Gastrocnemius medialis (tissue), 4 donors: ENCODE results near the gene ANTXR1. TPM values are rescaled to one million over a fixed set of nuclear protein-coding genes. Genes with fewer than 3 reads are reported as not detected.

ENCODE experiments used
- ATAC-seq, 2 donors: fragments of 150-250 bp; one replicate each; pipeline ENCODE4 v1.9.1; 2016
- DNase-seq, 2 donors: peaks; one replicate each; pipeline ENCODE4 v3.0.0-alpha.2; 2019
- H3K27ac ChIP-seq, 4 donors: fragments of 200-600 bp; sonication (generic); 1 replicate in 1 of 4; 2 replicates in 3 of 4; pipeline ENCODE4 v1.5.1; 2016 to 2018; ENCODE audit warnings: mild to moderate bottlenecking in 2 of 4, moderate library complexity in 1 of 4
- H3K27me3 ChIP-seq, 3 donors: fragments of 200-600 bp; sonication (generic) in 2 of 3; 1 replicate in 1 of 3; 2 replicates in 2 of 3; pipeline versions ENCODE4 v1.5.1 to v1.6.0; 2016 to 2019; ENCODE audit warnings: mild to moderate bottlenecking in 1 of 3, moderate library complexity in 1 of 3
- H3K36me3 ChIP-seq, 2 donors: fragments of 200-600 bp; sonication (generic) in 1 of 2; one replicate each; pipeline ENCODE4 v1.5.1; 2017 to 2018
- H3K4me1 ChIP-seq, 2 donors: fragments of 200-600 bp; sonication (generic) in 1 of 2; one replicate each; pipeline ENCODE4 v1.5.1; 2016 to 2017; ENCODE audit warnings: mild to moderate bottlenecking in 2 of 2
- H3K4me3 ChIP-seq, 4 donors: fragments of 200-600 bp; sonication (generic) in 3 of 4; 1 replicate in 1 of 4; 2 replicates in 3 of 4; pipeline ENCODE4 v1.5.1; 2016 to 2019; ENCODE audit warnings: mild to moderate bottlenecking in 2 of 4
- H3K9me3 ChIP-seq, 3 donors: fragments of 200-600 bp; sonication (generic) in 2 of 3; 1 replicate in 1 of 3; 2 replicates in 2 of 3; pipeline ENCODE4 v1.5.1; 2016 to 2019
- POLR2A ChIP-seq, 2 donors: fragments of 450-650 bp; IDR thresholded peaks; one replicate each; pipeline ENCODE4 v1.6.1; 2017; ENCODE audit warnings: antibody characterized with exemption in 2 of 2, mild to moderate bottlenecking in 2 of 2, moderate library complexity in 2 of 2
- in situ Hi-C, 4 donors: fragments of 200-750 bp; cut with MboI; loops; one replicate each; pipeline versions ENCODE4 v1.15.0 to v1.8.0; 2017; ENCODE audit warnings: low sequenced_read_pairs in 4 of 4
- intact Hi-C: fragments of 100-400 bp; cut with DNase I; formaldehyde crosslinking; loops from one replicate; pipeline ENCODE4 v1.15.1; 2023; ENCODE audit warnings: low total_unique reads
- total RNA-seq, 4 donors: library from RNA; depleted of rRNA; stranded (reverse); fragments of >200 nt; gene quantifications; one replicate each; pipeline versions ENCODE4 v1.1.0 to v1.2.3, GENCODE V29; 2016
- TF ChIP-seq, protein P1 (sequence below), 5 experiments: fragments of 450-650 bp in 3 of 5; fragments of 200-600 bp in 2 of 5; sonication (generic) in 2 of 5; IDR thresholded peaks in 4 of 5; conservative IDR thresholded peaks in 1 of 5; 1 replicate in 4 of 5; 2 replicates in 1 of 5; pipeline ENCODE4 v1.5.1; 2016 to 2019; ENCODE audit warnings: antibody characterized with exemption in 5 of 5, mild to moderate bottlenecking in 3 of 5, moderate library complexity in 3 of 5

Gene ANTXR1
- total RNA-seq, 4 donors from 2014 or later, result 8.0 to 13.6 (median 9.7) TPM

DNA sequence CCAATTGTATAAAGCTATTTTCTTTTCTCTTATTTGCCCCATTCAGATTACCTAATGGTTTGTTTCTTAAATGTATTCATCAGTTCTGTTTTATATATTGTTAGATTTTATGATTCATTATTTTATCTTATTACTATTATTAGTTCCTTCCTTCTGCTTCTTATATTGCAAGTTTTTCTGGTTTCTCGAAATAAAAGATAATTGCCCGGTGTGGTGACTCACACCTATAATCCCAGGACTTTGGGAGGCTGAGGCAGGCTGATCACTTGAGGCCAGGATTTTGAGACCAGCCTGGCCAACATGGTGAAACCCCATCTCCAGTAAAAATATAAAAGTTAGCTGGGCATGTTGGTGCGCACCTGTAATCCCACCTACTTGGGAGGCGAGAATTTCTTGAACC is 37.8 kb downstream of the ANTXR1 start:
- no peak overlapping the region for H3K27ac ChIP-seq
- DNase-seq (no peak), ATAC-seq (no peak)
- no peak for TF ChIP-seq POLR2A (IDR thresholded peaks at IDR 0.05)
- TF ChIP-seq, protein P1, sequence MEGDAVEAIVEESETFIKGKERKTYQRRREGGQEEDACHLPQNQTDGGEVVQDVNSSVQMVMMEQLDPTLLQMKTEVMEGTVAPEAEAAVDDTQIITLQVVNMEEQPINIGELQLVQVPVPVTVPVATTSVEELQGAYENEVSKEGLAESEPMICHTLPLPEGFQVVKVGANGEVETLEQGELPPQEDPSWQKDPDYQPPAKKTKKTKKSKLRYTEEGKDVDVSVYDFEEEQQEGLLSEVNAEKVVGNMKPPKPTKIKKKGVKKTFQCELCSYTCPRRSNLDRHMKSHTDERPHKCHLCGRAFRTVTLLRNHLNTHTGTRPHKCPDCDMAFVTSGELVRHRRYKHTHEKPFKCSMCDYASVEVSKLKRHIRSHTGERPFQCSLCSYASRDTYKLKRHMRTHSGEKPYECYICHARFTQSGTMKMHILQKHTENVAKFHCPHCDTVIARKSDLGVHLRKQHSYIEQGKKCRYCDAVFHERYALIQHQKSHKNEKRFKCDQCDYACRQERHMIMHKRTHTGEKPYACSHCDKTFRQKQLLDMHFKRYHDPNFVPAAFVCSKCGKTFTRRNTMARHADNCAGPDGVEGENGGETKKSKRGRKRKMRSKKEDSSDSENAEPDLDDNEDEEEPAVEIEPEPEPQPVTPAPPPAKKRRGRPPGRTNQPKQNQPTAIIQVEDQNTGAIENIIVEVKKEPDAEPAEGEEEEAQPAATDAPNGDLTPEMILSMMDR (IDR thresholded peaks at IDR 0.05 in 4 of 5, conservative IDR thresholded peaks at IDR 0.05 in 1 of 5), result no peak
- intact Hi-C loops, result no loop called here
- no peaks in the 10 kb centered on the region for H3K27me3 ChIP-seq
- no peaks in the 10 kb centered on the region for H3K36me3 ChIP-seq
- in situ Hi-C loops, result no loop called here
- H3K4me3 ChIP-seq, result no peak overlapping the region
- H3K4me1 ChIP-seq, result no peaks in the 10 kb centered on the region
- no peaks in the 10 kb centered on the region for H3K9me3 ChIP-seq

DNA sequence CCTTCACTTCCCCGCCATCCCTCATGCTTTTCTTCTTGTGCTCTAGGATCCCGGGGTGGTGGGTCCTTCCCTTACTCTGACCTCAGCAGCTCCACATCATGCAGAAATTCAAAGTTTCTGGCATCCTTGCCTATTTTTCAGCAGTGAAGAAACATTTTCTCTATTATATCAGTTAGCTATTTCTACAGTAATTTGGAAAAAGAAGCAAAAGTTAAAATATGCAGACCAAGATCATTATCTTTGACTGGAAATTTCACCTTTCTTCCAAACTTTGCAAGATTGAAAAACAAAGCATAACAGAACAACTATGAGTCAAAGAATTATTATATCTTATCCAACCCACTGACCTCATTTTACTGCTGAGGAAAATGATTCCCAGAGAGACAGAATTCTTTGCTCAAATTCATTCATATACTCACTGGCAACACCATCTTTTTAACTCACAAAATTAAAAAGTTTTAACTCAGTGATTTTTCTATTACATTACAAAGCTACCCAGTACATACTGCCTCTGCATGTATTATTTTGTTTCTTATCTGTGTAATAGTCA is 40.5 kb downstream of the ANTXR1 start:
- in situ Hi-C loops, result no loop called here
- no peak overlapping the region for H3K27ac ChIP-seq
- DNase-seq (no peak), ATAC-seq (no peak)
- intact Hi-C loops, result no loop called here
- H3K4me3 ChIP-seq, result no peak overlapping the region
- H3K4me1 ChIP-seq, result no peaks in the 10 kb centered on the region
- H3K9me3 ChIP-seq, result no peaks in the 10 kb centered on the region
- H3K27me3 ChIP-seq, result no peaks in the 10 kb centered on the region
- no peak for TF ChIP-seq POLR2A (IDR thresholded peaks at IDR 0.05)
- TF ChIP-seq, protein P1 (IDR thresholded peaks at IDR 0.05 in 4 of 5, conservative IDR thresholded peaks at IDR 0.05 in 1 of 5), result no peak
- no peaks in the 10 kb centered on the region for H3K36me3 ChIP-seq

DNA sequence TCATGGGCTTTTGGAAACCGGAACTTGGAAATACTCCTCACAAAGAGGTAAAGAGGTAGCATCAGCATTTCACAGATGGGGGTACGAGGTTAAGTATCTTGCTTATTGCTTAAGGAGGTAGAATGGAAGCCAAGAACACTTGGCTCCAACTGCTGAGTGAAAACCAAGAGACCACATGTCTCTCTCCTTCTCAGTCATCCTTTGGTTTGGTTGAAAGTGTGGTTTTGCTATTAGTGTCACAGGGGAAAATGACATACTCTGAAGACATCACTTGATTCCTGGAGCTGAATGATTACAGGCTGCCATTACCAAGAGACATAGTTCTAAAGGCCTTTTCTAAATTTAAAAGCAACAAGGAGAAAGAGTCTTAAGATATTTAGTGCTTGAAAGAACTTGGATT is 41.5 kb downstream of the ANTXR1 start:
- Histone ChIP-seq H3K4me3 (no peak overlapping the region), H3K27me3 (no peaks in the 10 kb centered on the region), H3K9me3 (no peaks in the 10 kb centered on the region), H3K36me3 (no peaks in the 10 kb centered on the region), H3K27ac (peak overlapping the region in 2 of 4 donors; percentile 3 to 15), H3K4me1 (no peaks in the 10 kb centered on the region)
- DNase-seq, result peak; percentile 10 to 23
- ATAC-seq, result peak; percentile 63 to 68
- in situ Hi-C loops (no loop called here), intact Hi-C loops (no loop called here)
- no peak for TF ChIP-seq POLR2A (IDR thresholded peaks at IDR 0.05)
- TF ChIP-seq, protein P1 (IDR thresholded peaks at IDR 0.05 in 4 of 5, conservative IDR thresholded peaks at IDR 0.05 in 1 of 5), result no peak

DNA sequence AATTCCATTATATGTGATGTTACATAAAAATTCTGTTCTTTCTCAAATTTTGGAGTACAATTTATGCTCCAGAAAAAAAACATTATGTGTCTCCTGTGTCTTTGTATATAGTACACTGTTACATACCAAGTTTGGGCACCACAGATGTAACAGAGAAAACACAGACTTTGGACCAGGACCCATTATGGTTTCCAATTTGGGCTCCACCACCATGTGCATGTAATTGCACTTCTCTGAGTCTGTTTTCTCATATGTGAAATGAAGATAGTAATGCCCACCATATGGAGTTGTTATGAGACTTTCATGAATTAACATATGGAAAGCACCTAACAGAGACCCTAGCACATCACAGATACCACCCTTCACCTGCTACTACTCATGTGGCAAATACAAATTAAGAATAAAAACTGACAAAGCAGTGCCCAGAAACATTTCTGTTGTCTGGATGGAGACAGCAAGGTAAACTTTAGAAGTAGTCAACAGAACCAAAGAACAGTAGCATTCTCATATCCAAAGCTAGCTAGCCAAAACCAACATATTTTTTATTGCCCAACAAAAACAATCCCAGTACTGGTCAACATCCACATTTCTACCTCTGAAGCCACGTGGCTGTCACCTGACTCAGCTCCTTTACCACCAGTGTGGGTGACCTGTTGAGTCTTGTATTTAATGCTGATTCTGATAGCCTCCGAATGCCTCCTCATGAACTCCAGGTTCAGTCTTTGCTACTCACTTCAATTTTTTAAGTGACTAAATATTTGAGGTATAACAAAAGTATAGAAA is 42.9 kb downstream of the ANTXR1 start:
- ATAC-seq, result no peak

More for the DNA sequence above, 42.9 kb downstream of the ANTXR1 start:
- H3K4me1 ChIP-seq, result peaks cover 4 to 12% of the 10 kb centered on the region in 2 donors
- no peak for DNase-seq
- no peak overlapping the region for H3K4me3 ChIP-seq
- intact Hi-C loops (no loop called here), in situ Hi-C loops (no loop called here)
- no peaks in the 10 kb centered on the region for H3K36me3 ChIP-seq
- H3K27me3 ChIP-seq, result no peaks in the 10 kb centered on the region
- H3K9me3 ChIP-seq, result no peaks in the 10 kb centered on the region
- no peak for TF ChIP-seq POLR2A (IDR thresholded peaks at IDR 0.05)
- TF ChIP-seq, protein P1 (IDR thresholded peaks at IDR 0.05 in 4 of 5, conservative IDR thresholded peaks at IDR 0.05 in 1 of 5), result no peak
- H3K27ac ChIP-seq, result no peak overlapping the region
